Measurements from ENCODE around the gene ABITRAM.

DNA sequence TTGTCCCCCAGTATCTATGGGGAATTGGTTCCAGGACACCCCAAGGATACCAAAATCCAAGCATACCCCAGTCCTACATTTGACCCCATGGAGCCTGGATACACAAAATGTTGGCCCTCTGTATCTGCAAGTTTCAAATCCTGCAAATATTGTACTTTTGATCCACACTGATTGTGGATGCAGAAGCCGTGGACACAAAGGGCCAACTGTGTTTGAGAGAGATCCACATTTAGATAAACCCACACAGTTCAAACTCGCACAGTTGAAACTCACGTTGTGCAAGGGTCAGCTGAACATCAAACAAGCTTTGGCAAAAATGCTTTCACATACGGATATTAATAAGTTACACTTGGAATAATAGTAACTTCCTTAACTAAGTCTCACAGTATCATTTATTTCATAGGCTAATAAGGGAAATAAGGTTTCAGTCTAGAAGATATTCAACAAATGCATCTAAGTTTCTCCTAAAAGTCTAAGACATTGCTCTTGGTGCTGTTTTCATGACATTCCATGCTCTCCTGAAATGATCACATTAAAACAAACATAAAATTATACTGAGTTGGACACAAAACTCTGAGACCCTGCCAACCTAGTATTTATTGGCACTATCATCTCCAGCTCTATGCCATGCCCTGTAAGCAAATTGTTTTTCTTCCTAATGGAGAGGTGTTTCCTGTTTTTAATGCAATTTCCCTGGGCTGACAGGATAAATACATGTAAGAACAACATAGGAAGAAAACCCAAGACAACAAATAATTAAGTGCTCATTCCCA is 39.8 kb upstream of the ABITRAM start:
- TF ChIP-seq POLR2A (IDR thresholded peaks at IDR 0.05; ENCODE audit: low read depth, low read length), result no peak
- no peak for TF ChIP-seq POLR2AphosphoS5 (IDR thresholded peaks at IDR 0.05; ENCODE audit: low read depth, low read length)
- no peak for TF ChIP-seq TAF1 (IDR thresholded peaks at IDR 0.05; ENCODE audit: low read depth, low read length)
- no peak for TF ChIP-seq POU2F2 (IDR thresholded peaks at IDR 0.05; ENCODE audit: low read depth, low read length)
